H4 (cell line): ENCODE results near the gene TMTC1. TPM values are rescaled to one million over a fixed set of nuclear protein-coding genes. Genes with fewer than 3 reads are reported as not detected.

Experiments
- DNase-seq: peaks from one replicate; pipeline ENCODE4 v3.0.0-alpha.2; 2015; ENCODE audit warnings: low spot score
- total RNA-seq: library from RNA; depleted of rRNA; stranded (reverse); fragments of >200 nt; shearing (Covaris generic); gene quantifications from 2 replicates; pipeline ENCODE4 v1.2.3, GENCODE V29; 2014

Gene TMTC1
- total RNA-seq, 1 experiment from 2014 or later: 14.0 TPM

GRCh38 chr12:29451888-29452287 lies 331.9 kb downstream of the TMTC1 start:
- no peak for DNase-seq
